GM12892 (cell line): ENCODE results near the gene FAM193A.

Source experiments
- DNase-seq: peaks from one replicate; pipeline ENCODE4 v3.0.0; 2011; ENCODE audit not compliant: insufficient read length
- FAIRE-seq: peaks from 2 replicates; lab custom pipeline; 2011; peaks lifted over from hg19 to GRCh38; lab: Jason Lieb, UNC
- POLR2A ChIP-seq: IDR thresholded peaks from 2 replicates; pipeline ENCODE4 v1.6.1; 2011; ENCODE audit warnings: low read depth, low read length, control low read depth
- POLR2AphosphoS5 ChIP-seq: IDR thresholded peaks from 2 replicates; pipeline ENCODE4 v1.6.1; 2011; ENCODE audit warnings: low read depth, low read length, control low read depth
- TAF1 ChIP-seq: IDR thresholded peaks from 2 replicates; pipeline ENCODE4 v1.6.1; 2011; ENCODE audit warnings: low read depth, mild to moderate bottlenecking, control low read depth, low read length, borderline replicate concordance

FAM193A gene

GRCh38 chr4:2689114-2689513 lies 152.7 kb downstream of the FAM193A start:
- no peak for FAIRE-seq
- no peak for TF ChIP-seq POLR2AphosphoS5
- no peak for TF ChIP-seq POLR2A
- DNase-seq = no peak

- DNase-seq (peak; percentile 39), FAIRE-seq (peak; percentile 82)
- TF ChIP-seq POLR2AphosphoS5 (no peak), POLR2A (no peak; the same call in 1 of the 2 replicates), TAF1 (no peak)
These were observed 153.6 kb downstream of the FAM193A start for GRCh38 chr4:2689825-2690700.

- FAIRE-seq = no peak
- no peak for DNase-seq
- no peak for TF ChIP-seq POLR2AphosphoS5
These were observed 154.9 kb downstream of the FAM193A start for GRCh38 chr4:2691313-2691712.

- DNase-seq (no peak), FAIRE-seq (peak; percentile 85)
- no peak for TF ChIP-seq POLR2A
- no peak for TF ChIP-seq TAF1
- no peak for TF ChIP-seq POLR2AphosphoS5
These were observed 155.5 kb downstream of the FAM193A start for GRCh38 chr4:2691952-2692435.

- no peak for DNase-seq
- TF ChIP-seq POLR2AphosphoS5 (0 out of 2 replicates have a peak, but pooled peaks have one; percentile 21), TAF1 (no peak), POLR2A (no peak)
- FAIRE-seq = peak; percentile 77
These were observed 158.2 kb downstream of the FAM193A start for GRCh38 chr4:2694691-2695090.

- FAIRE-seq (peak; percentile 78), DNase-seq (no peak)
- no peak for TF ChIP-seq POLR2A
- no peak for TF ChIP-seq POLR2AphosphoS5
- TF ChIP-seq TAF1 = no peak
These were observed 159.1 kb downstream of the FAM193A start for GRCh38 chr4:2695346-2696060.

GRCh38 chr4:2696423-2696822 lies 160.0 kb downstream of the FAM193A start:
- FAIRE-seq (peak; percentile 100), DNase-seq (peak; percentile 64)
- TF ChIP-seq POLR2AphosphoS5 (peak; percentile 35; the same call in 1 of the 2 replicates), POLR2A (no peak)

- peak; percentile 24 for FAIRE-seq
- DNase-seq = no peak
- TF ChIP-seq POLR2A (no peak), TAF1 (no peak), POLR2AphosphoS5 (no peak)
These were observed 161.6 kb downstream of the FAM193A start for GRCh38 chr4:2697995-2698414.

GRCh38 chr4:2698504-2698903 lies 162.1 kb downstream of the FAM193A start:
- DNase-seq = no peak
- no peak for FAIRE-seq
- TF ChIP-seq POLR2A (no peak), TAF1 (no peak), POLR2AphosphoS5 (no peak)

- DNase-seq (no peak), FAIRE-seq (no peak)
- TF ChIP-seq TAF1 = no peak
- TF ChIP-seq POLR2AphosphoS5 = no peak
These were observed 162.6 kb downstream of the FAM193A start for GRCh38 chr4:2698951-2699505.

GRCh38 chr4:2699534-2699933 lies 163.1 kb downstream of the FAM193A start:
- no peak for FAIRE-seq
- TF ChIP-seq POLR2A (no peak), TAF1 (no peak), POLR2AphosphoS5 (no peak)
- no peak for DNase-seq

GRCh38 chr4:2700031-2700430 lies 163.6 kb downstream of the FAM193A start:
- TF ChIP-seq POLR2A (no peak), TAF1 (no peak), POLR2AphosphoS5 (no peak)
- DNase-seq (no peak), FAIRE-seq (no peak)

- TF ChIP-seq POLR2AphosphoS5 (no peak), TAF1 (no peak), POLR2A (no peak)
- FAIRE-seq = no peak
These were observed 165.9 kb downstream of the FAM193A start for GRCh38 chr4:2702361-2702760.

More at GRCh38 chr4:2702361-2702760, 165.9 kb downstream of the FAM193A start:
- DNase-seq = no peak
